Inferior parietal cortex (tissue), 1 donor: ENCODE results near the gene SLC26A11.
"Not testable (repeated sequence)": the region's sequence is repeated elsewhere in the genome, so short reads cannot be mapped to it uniquely, and the experiment has no call there.

ENCODE experiments used
- DNase-seq: peaks from one replicate; pipeline ENCODE4 v3.0.0-alpha.2; 2016; ENCODE audit errors: extremely low spot score

SLC26A11 gene

GRCh38 chr17:80243526-80244433, 23.6 kb downstream of the SLC26A11 start:
- no peak for DNase-seq

GRCh38 chr17:80244448-80244847, 24.2 kb downstream of the SLC26A11 start:
- not testable (repeated sequence) for DNase-seq

- DNase-seq, result no peak
Observed at GRCh38 chr17:80244871-80245509, 24.8 kb downstream of the SLC26A11 start.

GRCh38 chr17:80245566-80246265, 25.5 kb downstream of the SLC26A11 start:
- DNase-seq, result no peak

- no peak for DNase-seq
Observed at GRCh38 chr17:80246266-80246681, 26.0 kb downstream of the SLC26A11 start.

GRCh38 chr17:80246726-80247125, 26.5 kb downstream of the SLC26A11 start:
- DNase-seq, result no peak

GRCh38 chr17:80247561-80247960, 27.3 kb downstream of the SLC26A11 start:
- no peak for DNase-seq

GRCh38 chr17:80248001-80248893, 28.0 kb downstream of the SLC26A11 start:
- no peak for DNase-seq

GRCh38 chr17:80248894-80249710, 28.9 kb downstream of the SLC26A11 start:
- DNase-seq, result no peak

- no peak for DNase-seq
Observed at GRCh38 chr17:80251966-80252365, 31.7 kb downstream of the SLC26A11 start.

GRCh38 chr17:80252871-80253270, 32.6 kb downstream of the SLC26A11 start:
- no peak for DNase-seq

- no peak for DNase-seq
Observed at GRCh38 chr17:80253631-80254395, 33.6 kb downstream of the SLC26A11 start.

- DNase-seq, result no peak
Observed at GRCh38 chr17:80254396-80255251, 34.4 kb downstream of the SLC26A11 start.

GRCh38 chr17:80256034-80256350, 35.8 kb downstream of the SLC26A11 start:
- no peak for DNase-seq

GRCh38 chr17:80257716-80258213, 37.5 kb downstream of the SLC26A11 start:
- no peak for DNase-seq

GRCh38 chr17:80258296-80258695, 38.1 kb downstream of the SLC26A11 start:
- DNase-seq, result not testable (repeated sequence)

GRCh38 chr17:80259457-80260068, 39.3 kb downstream of the SLC26A11 start:
- no peak for DNase-seq

- no peak for DNase-seq
Observed at GRCh38 chr17:80260069-80260535, 39.9 kb downstream of the SLC26A11 start.
